Uterus (tissue), 4 donors: ENCODE results near the gene TRPC4AP. TPM values are rescaled to one million over a fixed set of nuclear protein-coding genes. Genes with fewer than 3 reads are reported as not detected.
"Not testable (repeated sequence)": the region's sequence is repeated elsewhere in the genome, so short reads cannot be mapped to it uniquely, and the experiment has no call there.

Experiments
- DNase-seq, 2 donors: peaks; one replicate each; pipeline ENCODE4 v3.0.0-alpha.2; 2019 to 2020
- H3K27ac ChIP-seq, 2 donors: fragments of 200-600 bp; sonication (generic); 1 replicate in 1 of 2; 2 replicates in 1 of 2; pipeline ENCODE4 v1.5.1; 2016 to 2018
- H3K27me3 ChIP-seq, 2 donors: fragments of 200-600 bp; sonication (generic); one replicate each; pipeline ENCODE4 v1.5.1; 2018 to 2019; ENCODE audit warnings: control low read depth in 1 of 2
- H3K36me3 ChIP-seq, 2 donors: fragments of 200-600 bp; sonication (generic); one replicate each; pipeline ENCODE4 v1.5.1; 2019; ENCODE audit warnings: control low read depth in 1 of 2
- H3K4me1 ChIP-seq, 2 donors: fragments of 200-600 bp; sonication (generic); one replicate each; pipeline ENCODE4 v1.5.1; 2018 to 2019; ENCODE audit warnings: control low read depth in 1 of 2
- H3K4me3 ChIP-seq, 2 donors: fragments of 200-600 bp; sonication (generic); 1 replicate in 1 of 2; 2 replicates in 1 of 2; pipeline ENCODE4 v1.5.1; 2018 to 2019; ENCODE audit warnings: mild to moderate bottlenecking in 1 of 2
- H3K9me3 ChIP-seq, 2 donors: fragments of 200-600 bp; sonication (generic); one replicate each; pipeline ENCODE4 v1.5.1; 2019; ENCODE audit warnings: control low read depth in 1 of 2
- CTCF ChIP-seq, 4 experiments: fragments of 200-600 bp in 2 of 4; fragments of 450-650 bp in 2 of 4; sonication (generic) in 2 of 4; IDR thresholded peaks; one replicate each; pipeline ENCODE4 v1.5.1; 2016 to 2019; ENCODE audit warnings: antibody characterized with exemption in 4 of 4, mild to moderate bottlenecking in 2 of 4, moderate library complexity in 1 of 4
- POLR2A ChIP-seq, 2 donors: fragments of 450-650 bp; IDR thresholded peaks; one replicate each; pipeline ENCODE4 v1.6.1; 2016; ENCODE audit warnings: antibody characterized with exemption in 2 of 2, mild to moderate bottlenecking in 1 of 2, moderate library complexity in 1 of 2
- intact Hi-C: fragments of 100-400 bp; cut with DNase I; formaldehyde crosslinking; loops from one replicate; pipeline ENCODE4 v1.15.1; 2023; ENCODE audit warnings: low total_unique reads
- total RNA-seq, 4 donors: library from RNA; depleted of rRNA in 3 of 4; stranded (reverse); fragments of >200 nt in 3 of 4; gene quantifications; one replicate each; pipeline versions ENCODE4 v1.1.0 to v1.2.4, GENCODE V29; 2014 to 2023
- donor health status: DM: yes; HTN: yes; CAD: no.

Gene TRPC4AP
- total RNA-seq, 4 donors from 2014 or later: 20.0 to 77.5 (median 49.6) TPM

DNA sequence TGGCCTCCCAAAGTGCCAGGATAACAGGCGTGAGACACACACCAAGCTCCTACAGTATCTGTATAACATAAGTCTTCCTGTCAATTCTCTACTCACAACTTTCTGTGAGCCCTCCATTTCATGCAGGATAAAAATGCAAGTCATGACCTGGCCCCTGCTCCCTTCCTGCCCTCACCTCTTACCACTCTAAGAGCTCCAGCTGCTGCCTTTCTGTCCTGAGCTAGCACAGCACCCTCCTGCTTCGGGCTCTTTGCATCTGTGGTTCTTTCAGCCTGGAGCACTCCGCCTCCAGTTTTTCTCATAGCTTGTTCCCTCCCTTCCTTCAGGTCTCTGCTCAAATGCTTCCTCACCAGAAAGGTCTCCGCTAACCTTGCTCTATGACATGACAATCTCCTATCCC lies 23.7 kb upstream of the TRPC4AP start:
- Histone ChIP-seq H3K36me3 (no peaks in the 10 kb centered on the region), H3K4me3 (no peak overlapping the region)

GRCh38 chr20:35115606-35116005 lies 23.0 kb upstream of the TRPC4AP start:
- no peaks in the 10 kb centered on the region for H3K4me1 ChIP-seq
- no peaks in the 10 kb centered on the region for H3K9me3 ChIP-seq
- H3K27ac ChIP-seq: no peak overlapping the region
- intact Hi-C loops: no loop called here
- no peak overlapping the region for H3K4me3 ChIP-seq
- DNase-seq: no peak
- no peaks in the 10 kb centered on the region for H3K27me3 ChIP-seq
- TF ChIP-seq CTCF (IDR thresholded peaks at IDR 0.05) (no peak), POLR2A (IDR thresholded peaks at IDR 0.05) (no peak)
- no peaks in the 10 kb centered on the region for H3K36me3 ChIP-seq

More for the DNA sequence above, 23.7 kb upstream of the TRPC4AP start:
- H3K9me3 ChIP-seq: no peaks in the 10 kb centered on the region
- intact Hi-C loops: no loop called here
- H3K4me1 ChIP-seq: no peaks in the 10 kb centered on the region
- no peak for DNase-seq
- TF ChIP-seq CTCF (IDR thresholded peaks at IDR 0.05): no peak
- no peak for TF ChIP-seq POLR2A (IDR thresholded peaks at IDR 0.05)
- H3K27me3 ChIP-seq: no peaks in the 10 kb centered on the region
- H3K27ac ChIP-seq: no peak overlapping the region

DNA sequence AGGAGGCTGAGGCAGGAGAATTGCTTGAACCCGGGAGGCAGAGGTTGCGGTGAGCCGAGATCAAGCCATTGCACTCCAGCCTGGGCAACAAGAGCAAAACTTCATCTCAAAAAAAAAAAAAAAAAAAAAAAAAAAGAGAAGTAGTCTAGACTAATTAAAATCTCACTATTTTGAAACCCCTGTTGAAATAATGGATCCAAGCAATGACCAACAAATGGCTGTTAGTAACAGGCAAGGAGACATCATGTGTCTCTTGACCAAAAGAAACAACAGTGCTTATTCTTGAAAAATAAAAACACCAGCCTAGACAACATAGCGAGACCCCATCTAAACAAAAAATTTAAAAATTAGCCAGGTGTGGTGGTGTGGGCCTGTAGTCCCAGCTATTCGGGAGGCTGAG lies 19.7 kb upstream of the TRPC4AP start:
- intact Hi-C loops, H3K36me3 ChIP-seq, H3K27ac ChIP-seq, H3K27me3 ChIP-seq, H3K9me3 ChIP-seq, H3K4me1 ChIP-seq, H3K4me3 ChIP-seq, DNase-seq: not testable (repeated sequence)

- no peak for DNase-seq
- Histone ChIP-seq H3K4me3 (no peak overlapping the region), H3K4me1 (no peaks in the 10 kb centered on the region), H3K27me3 (no peaks in the 10 kb centered on the region), H3K36me3 (no peaks in the 10 kb centered on the region), H3K27ac (no peak overlapping the region), H3K9me3 (no peaks in the 10 kb centered on the region)
- no peak for TF ChIP-seq POLR2A (IDR thresholded peaks at IDR 0.05)
- no peak for TF ChIP-seq CTCF (IDR thresholded peaks at IDR 0.05)
- intact Hi-C loops: no loop called here
Measured at GRCh38 chr20:35111141-35111888, 18.7 kb upstream of the TRPC4AP start.

DNA sequence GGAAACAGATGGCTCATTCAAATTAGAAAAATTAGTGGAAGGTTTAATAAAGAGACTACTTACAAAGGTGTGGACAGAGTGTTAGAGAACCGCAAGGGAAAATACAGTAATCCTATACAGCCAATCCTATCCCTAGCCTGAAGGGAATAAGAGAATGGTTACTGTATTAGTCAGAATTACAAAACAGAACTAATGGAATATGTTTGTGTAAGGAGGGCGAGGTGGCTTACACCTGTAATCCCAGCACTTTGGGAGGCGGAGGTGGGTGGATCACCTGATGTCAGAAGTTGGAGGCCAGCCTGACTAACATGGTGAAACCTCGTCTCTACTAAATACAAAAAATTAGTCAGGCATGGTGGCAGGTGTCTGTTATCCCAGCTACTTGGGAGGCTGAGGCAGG lies 16.3 kb upstream of the TRPC4AP start:
- Histone ChIP-seq H3K4me3 (no peak overlapping the region), H3K9me3 (no peaks in the 10 kb centered on the region), H3K27ac (no peak overlapping the region), H3K27me3 (no peaks in the 10 kb centered on the region), H3K36me3 (no peaks in the 10 kb centered on the region), H3K4me1 (no peaks in the 10 kb centered on the region)
- TF ChIP-seq CTCF (IDR thresholded peaks at IDR 0.05): no peak
- no peak for TF ChIP-seq POLR2A (IDR thresholded peaks at IDR 0.05)
- DNase-seq: no peak
- intact Hi-C loops: no loop called here
